HG02973 (cell line): ENCODE data around the gene PRR11.
"Not testable (repeated sequence)": the region's sequence is repeated elsewhere in the genome, so short reads cannot be mapped to it uniquely, and the experiment has no call there.

Experiments used
- ATAC-seq: cut with Tn5 transposase; IDR thresholded peaks from one replicate; pipeline ENCODE4 v1.9.1; 2021; ENCODE audit warnings: moderate library complexity; ENCODE audit not compliant: unreplicated experiment

PRR11 gene

DNA sequence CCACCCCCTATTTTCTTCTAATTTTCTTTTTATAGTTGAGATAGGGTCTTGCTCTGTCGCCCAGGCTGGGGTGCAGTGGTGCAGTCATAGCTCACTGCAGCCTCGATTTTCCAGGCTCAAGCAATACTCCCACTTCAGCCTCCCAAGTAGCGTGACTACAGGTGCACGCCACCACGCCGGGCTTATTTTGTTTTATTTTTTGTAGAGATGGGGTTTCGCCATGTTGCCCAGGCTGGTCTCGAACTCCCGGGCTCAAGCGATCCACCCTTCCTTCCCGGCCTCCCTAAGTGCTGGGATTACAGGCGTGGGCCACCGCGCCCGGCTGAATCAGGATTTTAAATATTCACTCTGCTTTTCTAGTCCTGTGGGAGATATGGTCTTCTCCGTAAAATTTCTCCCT is 63.8 kb downstream of the PRR11 start:
- ATAC-seq, result no peak

DNA sequence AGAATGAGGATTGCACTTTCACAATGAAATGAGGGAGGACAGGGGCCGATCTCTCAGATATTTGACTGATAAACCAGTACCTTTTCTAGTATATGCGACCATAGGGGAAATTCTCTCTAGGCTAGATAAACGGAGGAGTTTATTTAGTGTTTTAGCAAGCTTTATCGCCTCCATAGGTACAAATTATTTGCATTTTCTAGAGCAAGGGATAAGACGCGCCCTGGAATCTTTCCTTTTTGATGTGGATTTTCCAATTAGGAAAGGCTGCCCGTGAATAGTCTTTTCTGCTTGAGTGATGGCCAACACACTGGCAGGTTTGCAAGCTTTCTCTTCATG is 64.4 kb downstream of the PRR11 start:
- no peak for ATAC-seq

DNA sequence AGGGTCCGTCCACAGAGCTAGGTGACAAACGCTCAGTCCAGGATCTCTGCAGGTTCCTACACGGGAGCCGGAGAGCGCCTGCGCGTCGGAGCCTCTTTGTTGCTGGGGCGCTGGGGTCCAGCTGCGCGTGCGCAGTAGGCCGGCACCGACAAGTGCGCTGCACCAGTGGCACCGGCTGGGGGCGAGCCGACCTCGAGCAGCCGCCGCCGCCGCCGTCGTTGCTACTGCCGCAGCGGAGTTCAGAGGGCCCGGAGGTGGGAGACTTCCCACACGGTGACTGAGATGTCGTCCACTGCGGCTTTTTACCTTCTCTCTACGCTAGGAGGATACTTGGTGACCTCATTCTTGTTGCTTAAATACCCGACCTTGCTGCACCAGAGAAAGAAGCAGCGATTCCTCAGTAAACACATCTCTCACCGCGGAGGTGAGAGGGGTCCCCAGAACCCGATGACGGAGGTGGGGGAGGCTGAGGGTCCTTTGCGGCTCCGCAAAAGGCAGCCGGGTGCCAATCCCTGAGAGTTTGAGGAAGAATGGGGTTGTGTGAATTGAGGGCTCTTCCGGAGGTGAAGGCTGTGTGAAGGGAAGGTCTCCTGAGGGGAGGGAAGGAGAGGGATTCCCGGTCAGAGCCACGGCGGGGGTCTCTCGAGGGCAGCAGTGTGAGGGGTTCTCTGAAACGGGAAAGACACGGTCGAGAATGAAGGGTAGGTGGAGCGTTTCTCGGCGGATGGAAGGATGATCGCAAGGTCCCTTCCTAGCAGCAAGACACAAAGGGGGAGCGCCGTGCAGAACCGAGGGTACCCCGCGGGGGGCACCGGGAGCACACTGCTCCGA is 65.0 kb downstream of the PRR11 start, which contains the start of gene GDPD1:
TSS of gene GDPD1 (plus strand) at position 184 of the 831 bp plus-strand sequence. CDS start at position 283, 99 bp downstream.
- ATAC-seq, result peak; percentile 89

DNA sequence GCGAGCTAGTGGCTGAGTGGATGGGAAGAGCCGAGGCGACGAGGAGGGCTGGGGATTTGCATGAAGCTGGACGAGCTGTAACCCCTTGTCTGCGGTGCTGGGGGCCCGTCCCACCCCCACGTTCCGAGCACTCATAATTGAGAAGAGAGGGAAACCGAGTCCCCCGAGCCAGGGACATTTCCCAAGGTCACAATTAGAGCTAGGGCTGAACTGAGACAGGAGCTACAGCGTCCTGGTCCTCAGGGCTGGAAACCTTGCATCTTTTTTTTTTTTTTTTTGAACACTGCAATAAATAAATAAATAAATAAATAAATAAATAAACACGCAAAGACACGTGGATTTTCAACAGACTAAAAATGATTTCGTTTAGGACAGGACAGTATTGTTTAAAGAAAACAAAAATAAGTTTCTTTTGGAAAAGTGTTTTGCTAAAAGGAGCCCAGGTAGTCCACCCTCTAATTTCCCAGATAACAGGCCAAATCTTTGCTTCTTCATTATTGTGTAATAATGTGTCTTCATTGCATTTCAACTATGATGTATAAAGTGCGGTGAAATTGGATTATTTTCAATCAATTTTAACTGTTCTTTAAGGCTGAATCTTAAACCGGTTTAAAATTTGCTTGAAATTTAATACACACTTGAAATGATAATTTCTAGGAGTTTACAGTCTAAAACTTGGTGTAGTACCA is 65.8 kb downstream of the PRR11 start:
- ATAC-seq, result no peak

DNA sequence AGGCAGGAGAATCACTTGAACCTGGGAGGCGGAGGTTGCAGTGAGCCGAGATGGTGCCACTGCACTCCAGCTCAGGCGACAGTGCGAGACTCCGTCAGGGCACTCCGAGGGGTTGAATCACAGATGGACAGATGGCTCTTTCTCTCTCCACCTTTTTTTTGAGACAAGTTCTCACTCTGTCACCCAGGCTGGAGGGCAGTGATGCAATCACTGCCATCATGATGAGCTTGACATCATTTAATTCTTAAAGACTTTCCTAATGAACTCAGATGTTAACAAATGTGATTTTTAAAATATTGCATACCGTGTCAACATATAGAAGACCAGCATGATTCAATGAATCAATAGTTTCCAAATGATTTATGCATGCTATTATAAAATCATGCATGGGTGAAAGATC is 68.3 kb downstream of the PRR11 start:
- ATAC-seq, result no peak

DNA sequence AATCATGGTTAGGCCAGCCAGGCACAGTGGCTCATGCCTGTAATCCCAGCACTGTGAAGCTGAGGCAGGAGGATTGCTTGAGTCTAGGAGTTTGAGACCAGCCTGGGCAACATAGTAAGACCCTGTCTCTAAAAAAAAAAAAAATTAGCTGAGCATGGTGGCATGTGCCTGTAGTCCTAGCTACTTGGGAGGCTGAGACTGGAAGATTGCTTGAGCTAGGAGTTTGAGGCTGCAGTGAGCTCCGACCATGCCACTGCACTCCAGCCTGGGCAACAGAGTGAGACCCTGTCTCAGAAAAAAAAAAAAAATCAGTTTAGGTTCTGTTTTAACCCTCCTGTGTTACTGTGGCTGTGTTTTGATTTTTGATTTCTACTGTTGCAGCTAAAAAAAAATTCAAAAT is 73.0 kb downstream of the PRR11 start:
- not testable (repeated sequence) for ATAC-seq

DNA sequence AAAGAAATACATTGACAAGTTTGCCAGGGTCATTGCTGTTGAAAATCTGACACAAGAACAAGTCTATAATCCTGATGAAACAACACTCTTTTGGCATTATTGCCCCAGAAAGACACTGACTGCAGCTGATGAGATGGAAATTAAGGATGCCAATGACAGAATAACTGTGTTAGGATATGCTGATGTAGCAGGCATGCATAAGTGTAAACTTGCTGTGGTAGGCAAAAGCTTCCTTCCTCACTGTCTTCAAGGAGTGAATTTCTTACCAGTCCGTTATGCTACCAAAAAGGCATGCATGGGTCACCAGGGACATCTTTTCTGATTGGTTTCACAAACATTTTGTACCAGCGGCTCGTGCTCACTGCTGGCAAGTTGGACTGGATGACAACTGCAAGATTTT is 75.2 kb downstream of the PRR11 start:
- ATAC-seq, result no peak

DNA sequence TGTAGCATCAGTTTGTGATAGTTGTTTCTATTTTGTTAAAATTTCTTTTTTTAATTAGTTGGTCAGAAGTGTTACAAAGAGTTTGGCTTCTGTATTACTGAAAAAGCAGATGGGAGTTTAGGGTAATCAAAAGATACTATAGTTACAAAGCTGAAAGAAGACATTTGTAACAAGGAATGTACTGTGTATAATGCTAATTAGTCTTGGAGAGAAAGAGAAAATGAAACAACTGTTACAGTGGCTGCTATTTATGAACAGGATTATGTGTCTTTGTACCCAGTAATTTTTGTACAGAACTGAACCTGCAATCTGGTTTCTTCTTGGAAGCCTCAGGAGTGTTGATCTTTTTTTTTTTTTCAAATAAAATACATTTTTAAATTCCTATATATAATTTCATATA is 79.1 kb downstream of the PRR11 start:
- ATAC-seq, result no peak

DNA sequence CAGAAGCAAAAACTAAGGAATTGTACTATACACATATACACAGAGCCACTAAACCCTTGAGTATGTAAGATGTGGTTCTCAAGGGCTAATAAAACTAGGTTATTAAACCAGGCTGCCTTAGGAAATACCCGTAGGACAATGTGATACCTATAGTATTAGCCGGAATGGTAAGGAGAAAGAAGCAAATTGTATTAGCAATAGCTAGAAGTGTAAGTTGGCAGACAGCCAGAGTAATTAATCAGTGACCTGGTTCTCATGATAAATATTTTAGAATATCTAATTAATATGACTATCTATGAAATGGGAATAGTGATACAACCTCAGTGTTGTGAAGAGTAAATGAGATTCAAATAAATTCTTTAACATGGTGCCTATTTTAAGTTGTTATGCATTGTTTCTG is 83.4 kb downstream of the PRR11 start:
- ATAC-seq, result no peak

DNA sequence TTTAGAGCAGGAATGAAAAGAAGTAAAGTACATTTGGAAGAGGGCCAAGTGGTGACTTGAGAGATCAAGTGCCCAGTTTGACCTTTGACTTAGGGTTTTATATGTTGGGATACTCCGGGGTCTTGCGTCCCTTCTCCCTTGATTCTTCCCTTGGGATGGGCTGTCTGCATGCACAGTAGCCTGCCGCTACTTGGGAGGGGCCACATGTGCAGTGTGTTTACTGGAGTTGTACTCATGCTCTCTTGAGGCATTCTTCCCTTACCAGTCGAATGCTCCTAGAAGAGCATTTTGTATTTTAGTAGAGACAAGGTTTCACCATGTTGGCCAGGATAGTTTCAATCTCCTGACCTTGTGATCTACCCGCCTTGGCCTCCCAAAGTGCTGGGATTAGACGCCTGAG is 88.5 kb downstream of the PRR11 start:
- ATAC-seq, result no peak
